Activated CD4-positive, alpha-beta T cell treated with anti-CD3 and anti-CD28 coated beads for 48 hours (primary cell): ENCODE results near the gene PDZD7.

Source experiments
- DNase-seq: peaks from one replicate; pipeline ENCODE4 v3.0.0-alpha.2; 2020

The PDZD7 gene

GRCh38 chr10:101016814-101017213, 14.1 kb downstream of the PDZD7 start:
- no peak for DNase-seq

- no peak for DNase-seq
These were observed 15.4 kb downstream of the PDZD7 start for GRCh38 chr10:101015582-101015973.

GRCh38 chr10:101014966-101015581, 15.9 kb downstream of the PDZD7 start:
- DNase-seq = peak; percentile 33

- peak; percentile 88 for DNase-seq
These were observed 16.6 kb downstream of the PDZD7 start for GRCh38 chr10:101014230-101014884.

- DNase-seq = no peak
These were observed 17.5 kb downstream of the PDZD7 start for GRCh38 chr10:101013365-101013825.

GRCh38 chr10:101012525-101013364, 18.2 kb downstream of the PDZD7 start:
- peak; percentile 87 for DNase-seq

GRCh38 chr10:101011517-101012423, 19.2 kb downstream of the PDZD7 start:
- no peak for DNase-seq

- no peak for DNase-seq
These were observed 20.6 kb downstream of the PDZD7 start for GRCh38 chr10:101010329-101010728.

- DNase-seq = no peak
These were observed 22.0 kb downstream of the PDZD7 start for GRCh38 chr10:101008823-101009423.

GRCh38 chr10:101007915-101008822, 22.8 kb downstream of the PDZD7 start:
- DNase-seq = no peak

- no peak for DNase-seq
These were observed 23.7 kb downstream of the PDZD7 start for GRCh38 chr10:101007099-101007711.

- no peak for DNase-seq
These were observed 24.3 kb downstream of the PDZD7 start for GRCh38 chr10:101006593-101007098.

GRCh38 chr10:101005869-101006567, 24.9 kb downstream of the PDZD7 start:
- no peak for DNase-seq

- DNase-seq = no peak
These were observed 25.6 kb downstream of the PDZD7 start for GRCh38 chr10:101005361-101005760.

- no peak for DNase-seq
These were observed 27.2 kb downstream of the PDZD7 start for GRCh38 chr10:101003639-101004206.

- DNase-seq = no peak
These were observed 28.5 kb downstream of the PDZD7 start for GRCh38 chr10:101002456-101002855.

GRCh38 chr10:101001659-101002035, 29.3 kb downstream of the PDZD7 start:
- no peak for DNase-seq

GRCh38 chr10:101000915-101001658, 29.8 kb downstream of the PDZD7 start:
- no peak for DNase-seq
